Neural progenitor cell (in vitro differentiated cells): ENCODE data around the gene CEP78. TPM values are rescaled to one million over a fixed set of nuclear protein-coding genes. Genes with fewer than 3 reads are reported as not detected.
A peak's percentile ranks its signal among the peaks of the same experiment; 100 is the strongest.

ENCODE experiments used
- DNase-seq: peaks from one replicate; pipeline ENCODE4 v3.0.0-alpha.2; 2016; ENCODE audit warnings: low spot score
- H2AFZ ChIP-seq: fragments of 200-600 bp; sonication (generic); replicated peaks from 2 replicates; pipeline ENCODE4 v1.6.1; 2016; ENCODE audit warnings: antibody characterized with exemption
- H3F3A ChIP-seq: fragments of 200-600 bp; sonication (generic); 2 replicates; pipeline ENCODE4 v1.6.1; 2016; ENCODE audit warnings: antibody characterized with exemption, low read depth
- H3K27ac ChIP-seq: fragments of 200-600 bp; sonication (generic); 2 replicates; pipeline ENCODE4 v1.5.1; 2016; ENCODE audit warnings: mild to moderate bottlenecking
- H3K27me3 ChIP-seq: fragments of 200-600 bp; sonication (generic); 2 replicates; pipeline ENCODE4 v1.6.1; 2016; ENCODE audit warnings: mild to moderate bottlenecking, moderate library complexity
- H3K36me3 ChIP-seq: fragments of 200-600 bp; sonication (generic); 2 replicates; pipeline ENCODE4 v1.5.1; 2016
- H3K4me1 ChIP-seq: fragments of 200-600 bp; sonication (generic); 2 replicates; pipeline ENCODE4 v1.6.1; 2016; ENCODE audit warnings: mixed run types
- H3K4me2 ChIP-seq: fragments of 200-600 bp; sonication (generic); 2 replicates; pipeline ENCODE4 v1.6.1; 2016
- H3K4me3 ChIP-seq: fragments of 200-600 bp; sonication (generic); 2 replicates; pipeline ENCODE4 v1.5.1; 2016
- H3K79me2 ChIP-seq: fragments of 200-600 bp; sonication (generic); 2 replicates; pipeline ENCODE4 v1.6.1; 2016; ENCODE audit warnings: low read depth
- H3K9ac ChIP-seq: fragments of 200-600 bp; sonication (generic); 2 replicates; pipeline ENCODE4 v1.6.1; 2016
- H3K9me3 ChIP-seq: fragments of 200-600 bp; sonication (generic); 2 replicates; pipeline ENCODE4 v1.5.1; 2016; ENCODE audit warnings: low read depth
- H4K20me1 ChIP-seq: fragments of 200-600 bp; sonication (generic); 2 replicates; pipeline ENCODE4 v1.6.1; 2016; ENCODE audit warnings: low read depth
- H3K27ac Mint-ChIP-seq: 3 replicates; pipeline ENCODE4 v1.8.0; 2021; ENCODE audit warnings: mixed read lengths
- H3K27me3 Mint-ChIP-seq: 2 replicates; pipeline ENCODE4 v1.8.0; 2022; ENCODE audit warnings: low read depth, mild to moderate bottlenecking, inconsistent platforms, moderate library complexity, mixed read lengths; ENCODE audit not compliant: insufficient read depth
- H3K36me3 Mint-ChIP-seq: 3 replicates; pipeline ENCODE4 v1.8.0; 2021; ENCODE audit warnings: mixed read lengths
- H3K4me1 Mint-ChIP-seq: 3 replicates; pipeline ENCODE4 v1.8.0; 2021; ENCODE audit warnings: mixed read lengths
- H3K4me3 Mint-ChIP-seq: 3 replicates; pipeline ENCODE4 v1.8.0; 2021; ENCODE audit warnings: mild to moderate bottlenecking, moderate library complexity, mixed read lengths
- H3K9me3 Mint-ChIP-seq: 3 replicates; pipeline ENCODE4 v1.8.0; 2020; ENCODE audit warnings: mixed read lengths
- CTCF ChIP-seq: fragments of 200-600 bp; sonication (generic); IDR thresholded peaks from 2 replicates; pipeline ENCODE4 v1.5.1; 2017; ENCODE audit warnings: antibody characterized with exemption, mild to moderate bottlenecking
- EZH2 ChIP-seq: fragments of 200-600 bp; sonication (generic); IDR thresholded peaks from 2 replicates; pipeline ENCODE4 v1.6.1; 2017; ENCODE audit warnings: antibody characterized with exemption, mild to moderate bottlenecking, moderate library complexity
- EZH2phosphoT487 ChIP-seq: fragments of 200-600 bp; sonication (generic); IDR thresholded peaks from 2 replicates; pipeline ENCODE4 v1.6.1; 2017; ENCODE audit warnings: antibody characterized with exemption
- total RNA-seq: library from RNA; depleted of rRNA; stranded (reverse); fragments of >200 nt; gene quantifications from 2 replicates; pipeline ENCODE4 v1.2.3, GENCODE V29; 2015; ENCODE audit warnings: low replicate concordance

The CEP78 gene
- total RNA-seq, 1 donor from 2014 or later = 122 TPM

DNA sequence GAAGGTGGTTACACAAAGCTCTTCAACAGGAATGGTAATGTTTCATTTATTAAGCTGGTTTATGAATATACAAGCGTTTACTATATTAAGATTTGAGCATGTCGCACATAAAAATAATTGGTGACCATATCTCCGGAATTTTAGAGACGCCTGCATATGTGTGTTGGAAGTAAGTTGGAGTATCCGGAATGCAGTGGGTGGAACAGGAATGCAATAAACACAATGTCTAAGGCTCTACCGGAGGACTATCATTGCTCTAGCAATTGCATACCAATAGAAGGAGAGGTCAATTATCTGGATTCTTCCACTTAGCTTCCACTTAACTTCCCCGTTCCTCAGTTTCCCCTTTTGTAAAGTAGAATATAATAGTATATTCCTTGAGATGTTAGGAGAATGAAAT, 1.1 kb upstream of the CEP78 start:
- Mint-ChIP-seq H3K4me1 (peaks cover 30% of the 10 kb centered on the region), H3K36me3 (peaks cover 6% of the 10 kb centered on the region), H3K27me3 (peaks cover 2% of the 10 kb centered on the region), H3K27ac (peak overlapping the region; percentile 89), H3K4me3 (no peak overlapping the region), H3K9me3 (no peaks in the 10 kb centered on the region)
- Histone ChIP-seq H3K79me2 (peaks cover 49% of the 10 kb centered on the region), H3K9ac (no peak overlapping the region), H3K27ac (no peak overlapping the region), H3K4me3 (peak overlapping the region; percentile 93), H3F3A (peaks cover 13% of the 10 kb centered on the region), H4K20me1 (peaks cover 23% of the 10 kb centered on the region), H3K4me1 (peaks cover 25% of the 10 kb centered on the region), H3K9me3 (no peaks in the 10 kb centered on the region), H3K36me3 (no peaks in the 10 kb centered on the region), H2AFZ (no peak overlapping the region), H3K27me3 (no peaks in the 10 kb centered on the region), H3K4me2 (peak overlapping the region; percentile 79)
- no peak for TF ChIP-seq CTCF
- TF ChIP-seq EZH2phosphoT487 = no peak
- TF ChIP-seq EZH2 = no peak
- DNase-seq = peak; percentile 2

DNA sequence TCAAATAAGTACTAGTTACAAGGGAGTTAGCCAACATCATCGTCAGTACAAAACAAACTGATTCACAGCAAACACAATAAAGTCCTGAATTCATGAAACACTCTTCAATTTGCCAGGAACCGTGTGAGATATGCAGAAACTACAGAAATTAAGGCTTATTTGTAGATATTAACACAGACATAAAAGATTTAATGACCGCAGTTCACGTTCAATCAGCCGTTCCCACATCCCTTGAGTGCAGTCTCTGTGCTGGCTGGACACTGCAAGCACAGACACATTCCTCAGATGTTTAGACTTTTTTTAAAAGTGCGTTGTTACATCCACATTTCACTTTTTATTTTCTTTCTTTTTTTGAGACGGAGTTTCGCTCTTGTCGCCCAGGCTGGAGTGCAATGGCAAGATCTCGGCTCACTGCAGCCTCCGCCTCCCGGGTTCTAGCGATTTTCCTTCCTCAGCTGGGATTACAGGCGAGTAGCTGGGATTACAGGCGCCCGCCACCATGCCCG, 566 bp upstream of the CEP78 start:
- Histone ChIP-seq H3K9me3 (no peaks in the 10 kb centered on the region), H3K27ac (peak overlapping the region; percentile 63), H3F3A (peaks cover 13% of the 10 kb centered on the region), H2AFZ (peak overlapping the region; percentile 61), H3K4me3 (peak overlapping the region; percentile 93), H3K79me2 (peaks cover 54% of the 10 kb centered on the region), H3K4me1 (peaks cover 25% of the 10 kb centered on the region), H3K27me3 (no peaks in the 10 kb centered on the region), H3K36me3 (peaks cover 4% of the 10 kb centered on the region), H3K4me2 (peak overlapping the region; percentile 79), H3K9ac (peak overlapping the region; percentile 11), H4K20me1 (peaks cover 26% of the 10 kb centered on the region)
- H3K4me3 Mint-ChIP-seq = no peak overlapping the region
- H3K27me3 Mint-ChIP-seq = peaks cover 2% of the 10 kb centered on the region
- peaks cover 8% of the 10 kb centered on the region for H3K36me3 Mint-ChIP-seq
- H3K27ac Mint-ChIP-seq = peak overlapping the region; percentile 89
- peak; percentile 16 for DNase-seq
- H3K4me1 Mint-ChIP-seq = peaks cover 30% of the 10 kb centered on the region
- TF ChIP-seq EZH2phosphoT487 (no peak), CTCF (no peak), EZH2 (no peak)
- H3K9me3 Mint-ChIP-seq = no peaks in the 10 kb centered on the region

DNA sequence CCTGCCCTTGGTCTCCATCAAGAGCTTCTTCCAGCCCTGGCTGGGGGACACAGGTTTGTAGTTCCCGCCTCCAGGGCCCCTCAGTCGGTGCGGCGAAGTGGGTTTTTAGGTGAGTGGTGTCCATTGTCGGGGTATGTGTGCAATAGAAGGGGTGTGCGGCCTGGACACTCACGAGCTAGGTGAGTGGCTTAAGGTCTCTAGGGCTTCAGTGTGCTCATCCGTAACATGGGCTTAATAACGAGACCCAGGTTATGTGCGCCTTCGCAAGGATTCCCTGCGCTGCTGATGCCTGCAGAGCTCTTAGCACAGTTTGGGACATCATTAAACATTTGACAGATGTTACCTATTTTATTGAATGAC, 656 bp downstream of the CEP78 start:
- H3K4me3 Mint-ChIP-seq = no peak overlapping the region

More for the DNA sequence above, 656 bp downstream of the CEP78 start:
- H3K4me3 ChIP-seq = peak overlapping the region; percentile 93
- peak; percentile 37 for DNase-seq
- peaks cover 64% of the 10 kb centered on the region for H3K79me2 ChIP-seq
- H4K20me1 ChIP-seq = peaks cover 26% of the 10 kb centered on the region
- H3K36me3 Mint-ChIP-seq = peaks cover 13% of the 10 kb centered on the region
- H3F3A ChIP-seq = peaks cover 13% of the 10 kb centered on the region
- H3K9me3 ChIP-seq = no peaks in the 10 kb centered on the region
- H3K4me1 Mint-ChIP-seq = peaks cover 25% of the 10 kb centered on the region
- H3K4me2 ChIP-seq = peak overlapping the region; percentile 79
- TF ChIP-seq EZH2phosphoT487 (no peak), EZH2 (no peak)
- peak overlapping the region; percentile 63 for H3K27ac ChIP-seq
- H3K4me1 ChIP-seq = peaks cover 25% of the 10 kb centered on the region
- peak overlapping the region; percentile 70 for H3K27ac Mint-ChIP-seq
- peaks cover 2% of the 10 kb centered on the region for H3K27me3 Mint-ChIP-seq
- H3K36me3 ChIP-seq = peaks cover 11% of the 10 kb centered on the region
- H2AFZ ChIP-seq = peak overlapping the region; percentile 61
- H3K27me3 ChIP-seq = no peaks in the 10 kb centered on the region
- no peaks in the 10 kb centered on the region for H3K9me3 Mint-ChIP-seq
- H3K9ac ChIP-seq = peak overlapping the region; percentile 54
